HG03469 (cell line): Measurements from ENCODE around the gene MIB2.
"Not testable (repeated sequence)": the region's sequence is repeated elsewhere in the genome, so short reads cannot be mapped to it uniquely, and the experiment has no call there.

Experiments
- ATAC-seq: cut with Tn5 transposase; IDR thresholded peaks from one replicate; pipeline ENCODE4 v1.9.1; 2021; ENCODE audit warnings: mild to moderate bottlenecking, moderate library complexity, moderate number of reproducible peaks; ENCODE audit not compliant: unreplicated experiment

Gene MIB2

DNA sequence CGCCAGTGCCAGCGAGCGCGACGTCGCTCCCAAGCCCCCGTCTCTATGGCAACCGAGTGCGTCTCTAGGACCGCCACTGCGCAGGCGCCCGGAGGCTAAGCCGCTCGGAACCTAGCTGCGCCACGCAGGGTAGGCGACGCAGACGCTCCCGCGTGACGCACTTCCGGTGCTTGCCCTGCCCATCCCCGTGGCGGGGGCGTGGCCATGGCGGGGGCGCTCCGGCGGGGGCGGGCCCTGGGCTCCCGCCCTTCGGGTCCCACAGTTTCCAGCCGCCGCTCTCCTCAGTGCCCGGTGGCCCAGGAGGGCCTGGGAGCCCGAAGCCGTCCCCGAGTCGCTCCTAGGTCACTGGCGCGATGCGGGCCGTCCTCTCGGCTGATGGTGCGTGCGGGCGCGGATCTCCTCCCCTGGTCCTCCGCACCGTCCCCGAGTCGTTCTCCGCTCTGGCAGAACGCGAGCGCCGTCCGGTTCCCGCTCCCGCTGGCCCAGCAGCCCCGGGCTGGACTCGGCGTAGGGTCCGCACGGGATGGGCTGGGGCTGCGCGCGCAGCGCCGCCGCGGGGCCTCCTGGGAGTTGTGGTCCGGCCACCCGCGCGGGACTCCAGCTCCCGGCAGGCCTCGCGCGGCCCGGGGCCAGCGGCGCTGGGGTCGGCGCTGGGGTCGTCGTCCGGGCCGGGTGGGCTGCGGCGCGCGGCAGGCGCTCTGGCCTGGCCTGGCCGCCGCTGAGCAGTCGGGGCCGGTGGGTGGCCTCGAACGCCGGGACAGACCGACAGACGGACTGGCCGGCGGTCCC is at the start of gene MIB2:
TSS of gene MIB2 (plus strand) at position 245 of the 789 bp plus-strand sequence. CDS start 7,953 bp downstream, outside the sequence.
- ATAC-seq: peak; percentile 62

DNA sequence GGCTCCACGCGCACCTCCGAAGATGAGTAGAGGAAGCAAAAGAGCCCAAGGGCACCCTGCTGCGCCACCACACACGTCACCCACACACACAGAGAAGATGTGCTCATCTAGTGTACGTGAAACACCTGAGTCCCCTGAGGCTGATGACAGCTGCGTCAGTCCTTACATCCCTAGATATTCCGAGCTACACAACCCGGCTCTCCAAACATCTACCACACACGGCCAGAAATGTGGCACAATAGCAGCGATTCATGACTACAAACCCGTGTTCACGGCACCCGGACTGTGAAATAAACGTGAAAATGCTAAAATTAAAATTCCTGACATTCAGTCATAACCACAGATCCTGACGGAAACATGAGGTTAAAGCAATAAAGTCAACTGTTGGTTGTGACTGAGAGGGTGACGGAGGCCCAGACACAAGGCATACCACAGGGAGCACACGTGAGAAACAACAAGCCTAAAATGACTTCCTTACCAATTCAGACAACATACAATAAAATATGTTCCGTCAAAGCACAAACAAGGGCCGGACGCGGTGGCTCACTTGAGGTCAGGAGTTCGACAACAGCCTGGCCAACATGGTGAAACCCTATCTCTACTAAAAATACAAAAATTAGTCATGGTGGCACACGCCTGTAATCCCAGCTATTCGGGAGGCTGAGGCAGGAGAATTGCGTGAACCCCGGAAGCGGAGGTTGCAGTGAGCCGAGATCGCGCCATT is 48.0 kb upstream of the MIB2 start:
- no peak for ATAC-seq

DNA sequence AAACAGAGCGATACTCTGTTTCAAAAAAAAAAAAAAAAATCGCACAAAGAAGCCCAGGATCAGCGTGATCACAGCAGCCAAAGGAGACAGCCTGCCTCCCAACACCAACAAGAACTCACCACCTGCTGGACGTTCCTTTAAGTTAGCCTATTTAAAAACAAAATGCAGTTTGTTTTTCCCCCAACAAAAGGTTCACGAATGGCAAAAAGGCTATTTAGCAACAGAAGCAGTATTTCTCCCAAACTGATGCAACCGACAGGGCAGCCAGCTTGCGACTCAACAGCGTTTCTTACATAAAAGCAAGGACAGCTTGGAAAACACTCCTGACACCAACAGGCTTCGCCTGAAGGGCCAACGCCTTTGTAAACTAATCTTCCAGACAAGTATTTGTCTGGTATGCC is 47.4 kb upstream of the MIB2 start:
- ATAC-seq: no peak

DNA sequence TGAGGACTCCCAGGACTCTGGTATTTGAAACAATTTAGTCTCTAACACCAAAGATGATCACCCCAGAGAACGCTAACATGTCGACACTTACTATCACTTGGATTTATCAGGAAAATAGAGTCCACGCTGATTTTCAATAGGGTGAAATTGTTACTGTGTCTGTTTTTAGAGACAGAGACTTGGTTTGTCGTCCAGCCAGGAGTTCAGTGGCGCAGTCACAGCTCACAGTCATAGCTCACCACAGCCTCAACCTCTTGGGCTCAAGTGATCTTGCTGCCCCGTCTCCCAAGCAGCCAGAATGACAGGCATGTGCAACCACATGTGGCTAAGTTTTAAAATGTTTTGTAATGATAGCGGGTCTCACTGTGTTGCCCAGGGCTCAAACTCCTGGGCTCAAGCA is 46.0 kb upstream of the MIB2 start:
- no peak for ATAC-seq

DNA sequence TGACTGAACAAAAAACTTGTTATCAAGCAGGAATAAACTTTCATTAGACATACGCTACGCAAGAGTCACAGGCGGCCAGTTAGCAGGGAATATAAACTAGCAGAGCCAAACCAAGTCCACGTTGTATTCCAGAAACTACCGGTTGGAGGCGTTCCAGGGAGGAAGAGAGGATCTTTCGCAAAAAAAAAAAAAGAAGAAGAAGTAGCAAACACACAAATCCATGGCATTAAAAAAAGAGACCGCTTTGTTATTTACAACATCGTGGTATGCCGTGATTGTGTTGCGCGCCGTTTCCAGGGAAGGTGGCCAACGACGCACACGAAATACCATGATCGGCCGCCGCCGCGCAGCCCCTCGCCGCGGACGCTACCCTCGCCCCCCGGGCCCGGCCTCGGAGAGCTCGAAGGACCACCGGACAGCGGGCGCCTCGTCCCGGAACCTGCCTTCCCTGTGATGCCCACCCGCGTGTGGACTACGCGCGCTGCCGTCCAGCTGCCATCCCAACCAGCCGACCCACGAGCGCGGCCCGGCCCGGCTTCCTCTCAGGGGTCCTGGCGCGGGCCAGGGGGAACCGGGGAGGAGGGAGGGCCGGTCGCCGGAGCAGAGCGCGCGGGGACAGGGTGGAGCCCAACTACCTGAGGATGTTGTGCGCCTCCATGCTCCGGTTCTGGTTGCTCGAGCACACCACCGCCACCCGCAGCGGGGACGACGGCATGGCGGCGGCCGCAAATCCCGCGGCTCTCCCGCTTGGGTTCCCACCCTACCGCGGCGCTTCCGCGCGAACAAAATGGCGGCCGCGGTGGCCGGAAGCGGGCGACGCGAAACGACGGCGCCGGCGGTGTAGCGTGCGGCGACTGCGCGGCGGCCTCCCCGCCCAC is 41.2 kb upstream of the MIB2 start:
- ATAC-seq: peak; percentile 38

DNA sequence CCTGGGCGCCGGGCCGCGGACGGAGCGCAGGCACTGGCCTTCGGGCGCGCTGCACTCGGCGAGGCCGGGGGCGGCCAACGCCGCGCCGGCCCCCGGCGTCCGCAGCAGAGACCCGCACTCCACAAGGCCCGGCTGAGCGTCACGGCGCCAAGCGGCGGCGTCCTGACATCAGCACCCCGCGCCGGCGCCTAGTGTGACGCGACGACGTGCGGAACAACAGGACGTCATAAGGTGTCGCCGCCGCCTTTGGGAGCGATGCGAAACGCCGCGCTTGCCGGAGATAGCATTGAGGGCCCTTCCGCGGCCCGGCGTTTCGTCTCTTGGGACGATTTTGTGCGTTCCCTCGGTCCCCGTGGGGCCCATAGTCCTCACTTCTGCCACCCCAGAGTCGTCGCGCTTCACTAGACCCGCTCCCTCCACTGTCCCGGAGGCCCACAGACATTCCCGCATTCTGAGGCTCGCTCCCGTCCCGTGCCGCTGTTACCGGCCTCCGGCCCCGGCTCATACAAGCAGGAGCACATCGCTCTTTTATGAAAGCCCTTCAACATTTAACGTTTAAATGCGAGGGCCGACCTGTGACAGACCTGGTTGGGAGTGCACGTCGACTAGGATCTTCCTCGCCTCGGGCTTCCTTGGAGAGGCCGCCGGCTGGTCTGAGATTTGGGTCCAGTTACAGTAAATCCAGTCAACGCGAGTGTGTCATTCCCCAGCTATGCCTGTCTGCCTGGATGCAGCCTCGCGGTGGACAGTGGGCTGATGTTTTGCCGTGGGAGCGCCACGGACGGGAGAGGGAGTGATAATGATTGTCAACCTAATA is 40.4 kb upstream of the MIB2 start, which contains the start of gene SSU72:
TSS of gene SSU72 (minus strand) at position 143 of the 817 bp plus-strand sequence. CDS start 306 bp downstream, outside the sequence.
- ATAC-seq: peak; percentile 63

DNA sequence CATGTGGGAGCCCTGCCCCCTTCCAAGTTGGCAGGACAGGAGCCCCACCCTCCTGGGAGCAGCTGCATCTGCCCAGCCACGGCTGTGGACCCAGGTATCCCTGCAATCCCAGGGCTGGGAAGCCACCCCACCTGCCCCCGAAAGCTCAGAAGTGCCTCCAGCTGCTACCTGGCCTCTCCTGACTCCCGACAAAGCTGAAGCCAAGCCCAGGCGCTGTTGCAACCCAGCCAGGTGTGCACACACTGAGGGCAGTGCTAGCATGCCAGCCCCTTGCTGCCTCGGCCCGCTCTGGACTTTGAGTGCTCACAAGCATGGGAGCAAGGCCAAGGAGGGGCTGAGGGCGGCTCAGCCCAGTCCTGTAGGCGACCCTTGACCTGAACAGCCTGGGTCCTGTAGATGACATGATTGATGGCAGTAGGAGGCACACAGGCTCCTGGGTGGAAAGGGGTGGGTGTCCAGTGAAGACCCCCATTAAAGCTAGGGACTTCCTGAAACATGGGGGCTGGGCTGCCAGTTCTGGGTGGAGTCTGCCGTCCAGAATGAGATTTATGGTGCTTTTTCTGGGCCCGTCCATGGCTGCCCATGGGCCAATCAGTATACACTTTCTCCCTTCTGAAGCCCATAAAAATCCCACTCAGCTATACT is 37.8 kb upstream of the MIB2 start:
- ATAC-seq: no peak

DNA sequence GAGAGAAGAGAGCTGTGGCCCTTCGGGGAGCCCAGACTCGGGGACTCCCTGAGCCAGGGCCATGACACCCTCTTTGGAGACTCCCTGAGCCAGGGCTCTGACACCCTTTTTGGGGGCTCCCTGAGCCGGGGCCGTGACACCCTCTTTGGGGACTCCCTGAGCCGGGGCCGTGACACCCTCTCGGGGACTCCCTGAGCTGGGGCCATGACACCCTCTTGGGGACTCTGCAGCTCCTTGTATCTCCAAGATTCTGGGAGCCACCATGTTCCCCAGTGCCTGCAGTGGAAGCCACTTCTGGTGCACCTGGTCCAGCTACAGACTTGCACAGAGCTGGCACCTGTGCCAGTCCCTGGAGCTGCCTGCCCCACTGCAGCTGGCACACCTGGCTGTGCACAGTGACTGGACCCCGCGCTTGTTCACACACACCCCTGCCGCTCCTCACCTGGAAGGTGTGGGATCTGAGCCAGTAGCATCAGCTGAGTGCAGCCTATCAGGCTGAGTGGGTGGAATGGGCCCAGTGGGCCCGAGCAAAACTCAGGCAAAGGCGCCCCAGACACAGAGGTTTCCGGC is 36.8 kb upstream of the MIB2 start:
- no peak for ATAC-seq

DNA sequence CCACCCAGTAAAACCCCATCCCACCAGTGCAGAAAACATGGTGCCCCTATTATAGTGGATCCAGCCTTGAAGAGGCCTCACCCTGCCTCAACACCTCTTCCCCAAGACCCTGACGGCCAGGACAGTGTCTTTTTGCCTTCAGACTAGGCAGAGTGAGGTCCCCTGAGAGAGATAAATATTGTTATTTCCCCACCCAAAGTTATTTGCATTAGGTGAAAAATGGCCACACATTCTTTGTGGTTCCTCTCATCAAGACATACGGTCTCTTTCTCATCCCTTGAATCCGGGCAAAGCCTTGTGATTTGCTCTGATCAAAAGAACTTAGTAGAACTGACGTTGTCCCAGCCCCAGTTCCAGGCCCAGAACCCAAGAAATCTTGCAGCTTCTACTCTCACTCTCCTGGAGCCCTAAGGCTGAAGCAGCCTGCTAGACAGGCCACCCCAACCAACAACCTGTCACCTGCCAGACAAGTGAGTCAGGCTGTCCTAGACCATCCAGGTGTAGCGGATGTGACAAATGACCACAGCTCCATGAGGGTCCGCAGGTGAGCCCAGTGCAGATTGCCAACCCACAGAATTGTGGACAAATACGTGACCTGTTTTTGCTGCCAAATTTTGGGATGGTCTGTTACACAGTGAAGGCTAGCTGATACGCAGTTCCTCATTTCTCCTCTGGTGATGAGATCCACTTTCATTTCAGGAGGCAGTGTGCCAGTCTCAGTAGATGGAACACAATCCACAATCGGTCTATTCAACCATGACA is 32.5 kb upstream of the MIB2 start:
- ATAC-seq: no peak

DNA sequence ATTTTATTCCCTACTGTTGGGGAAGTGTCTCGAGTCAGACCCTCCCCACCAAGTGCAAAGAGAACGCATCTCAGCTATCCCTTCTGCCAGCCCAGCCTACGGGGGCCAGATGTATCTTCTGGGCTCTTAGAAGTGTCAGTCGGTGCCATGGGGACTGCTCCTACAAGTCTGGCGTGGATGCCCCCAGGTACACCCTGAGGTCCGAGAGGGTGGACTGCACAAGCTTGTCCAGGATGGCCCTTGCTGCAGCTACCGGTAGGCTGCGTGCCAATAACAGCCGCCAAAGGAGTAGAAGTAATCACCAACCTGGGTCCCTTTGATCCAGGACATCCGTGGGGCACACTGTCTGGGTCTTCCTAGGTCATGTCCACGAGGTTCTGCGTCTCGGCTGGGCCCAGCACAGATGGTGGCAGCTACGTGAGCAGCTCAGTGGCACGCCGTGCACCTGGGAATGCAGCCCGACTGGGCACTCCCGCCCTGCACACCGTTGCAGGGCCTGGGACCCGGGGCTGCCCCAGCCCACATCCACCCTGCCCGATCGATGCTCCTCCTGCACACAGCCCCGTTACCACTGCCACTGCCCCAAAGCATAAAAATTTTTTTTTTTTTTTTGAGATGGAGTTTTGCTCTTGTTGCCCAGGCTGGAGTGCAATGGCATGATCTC is 31.8 kb upstream of the MIB2 start:
- no peak for ATAC-seq

DNA sequence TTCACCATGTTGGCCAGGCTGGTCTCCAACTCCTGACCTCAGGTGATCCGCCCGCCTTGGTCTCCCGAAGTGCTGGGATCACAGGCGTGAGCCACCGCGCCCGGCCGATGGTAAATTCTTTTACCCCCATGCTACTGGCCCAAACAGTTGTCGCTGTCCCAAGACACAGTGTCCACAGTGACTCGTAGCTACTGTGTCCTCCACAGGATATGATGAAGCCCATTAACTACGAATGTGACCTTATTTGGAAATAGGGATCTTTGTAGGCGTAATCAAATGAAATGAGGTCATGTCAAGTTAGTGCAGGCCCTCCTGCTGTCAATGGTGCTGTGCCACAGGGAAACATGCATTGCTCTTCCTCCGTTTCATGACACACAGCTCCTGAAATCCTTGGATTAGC is 23.8 kb upstream of the MIB2 start:
- no peak for ATAC-seq

DNA sequence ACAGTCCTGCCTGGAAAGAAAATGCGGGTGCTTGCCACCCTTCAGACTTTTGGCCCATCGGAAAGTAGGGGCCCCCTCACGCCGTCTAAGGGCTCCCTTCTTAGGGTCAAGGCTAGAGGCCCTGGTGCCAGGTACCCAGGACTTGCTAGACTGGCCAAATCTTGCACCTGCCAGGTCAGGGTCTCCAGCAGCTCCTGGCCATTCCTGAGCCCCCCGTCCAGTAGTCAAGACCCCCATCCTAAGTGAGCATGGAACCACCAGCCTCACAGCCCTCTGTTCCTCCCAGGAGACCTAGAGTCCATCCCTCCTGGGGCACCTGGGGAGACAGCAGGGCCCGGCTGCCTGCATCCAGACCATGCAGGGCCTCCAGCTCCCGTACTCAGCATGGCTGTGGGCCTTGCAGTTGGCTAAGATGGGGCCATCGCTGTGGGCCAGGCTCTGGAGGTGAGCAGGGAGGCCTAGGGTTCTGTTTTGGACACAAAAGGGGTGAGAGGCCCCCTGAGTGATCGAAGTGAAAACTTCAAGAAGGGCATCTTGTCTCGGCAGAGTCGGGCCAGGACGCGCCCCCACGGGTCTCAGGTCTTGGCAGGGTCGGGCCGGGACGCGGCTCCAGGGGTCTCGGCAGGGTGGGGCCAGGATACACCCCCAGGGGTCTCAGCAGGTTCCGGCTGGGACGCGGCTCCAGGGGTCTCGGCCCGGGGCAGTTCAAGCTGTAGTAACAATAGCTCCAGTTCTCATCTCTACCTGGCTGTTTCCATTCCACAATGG is 21.3 kb upstream of the MIB2 start:
- no peak for ATAC-seq

DNA sequence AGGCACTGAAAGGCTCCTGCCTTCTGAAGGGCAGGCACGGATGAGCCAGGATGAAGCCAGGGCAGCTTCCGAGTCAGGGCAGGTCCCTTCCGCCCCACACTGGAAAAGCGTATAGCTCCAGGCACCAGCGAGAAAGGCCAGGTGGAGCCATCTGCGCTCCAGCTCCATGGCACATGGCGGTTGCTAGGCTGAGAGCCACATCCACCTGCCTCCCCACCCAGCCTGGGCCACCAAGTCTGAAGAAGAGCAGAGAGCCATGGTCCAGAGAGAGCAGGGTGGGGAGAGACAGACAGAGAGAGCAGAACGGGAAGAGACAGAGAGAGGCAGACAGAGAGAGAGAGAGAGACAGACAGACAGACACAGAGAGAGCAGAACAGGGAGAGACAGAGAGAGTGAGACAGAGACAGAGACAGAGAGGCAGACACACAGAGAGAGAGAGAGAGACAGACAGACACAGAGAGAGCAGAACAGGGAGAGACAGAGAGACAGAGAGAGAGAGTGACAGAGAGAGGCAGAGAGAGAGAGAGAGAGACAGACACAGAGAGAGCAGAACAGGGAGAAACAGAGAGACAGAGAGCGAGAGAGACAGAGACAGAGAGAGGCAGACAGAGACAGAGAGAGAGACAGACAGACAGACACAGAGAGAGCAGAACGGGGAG is 20.6 kb upstream of the MIB2 start:
- no peak for ATAC-seq

DNA sequence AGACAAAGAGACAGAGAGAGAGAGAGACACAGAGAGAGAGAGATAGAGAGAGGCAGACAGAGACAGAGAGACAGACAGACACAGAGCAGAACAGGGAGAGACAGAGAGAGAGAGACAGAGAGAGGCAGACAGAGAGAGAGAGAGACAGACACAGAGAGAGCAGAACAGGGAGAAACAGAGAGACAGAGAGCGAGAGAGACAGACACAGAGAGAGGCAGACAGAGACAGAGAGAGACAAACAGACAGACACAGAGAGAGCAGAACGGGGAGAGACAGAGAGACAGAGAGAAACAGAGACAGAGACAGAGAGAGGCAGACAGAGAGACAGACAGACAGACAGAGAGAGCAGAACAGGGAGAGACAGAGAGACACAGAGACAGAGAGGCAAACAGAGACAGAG is 20.0 kb upstream of the MIB2 start:
- ATAC-seq: not testable (repeated sequence)

DNA sequence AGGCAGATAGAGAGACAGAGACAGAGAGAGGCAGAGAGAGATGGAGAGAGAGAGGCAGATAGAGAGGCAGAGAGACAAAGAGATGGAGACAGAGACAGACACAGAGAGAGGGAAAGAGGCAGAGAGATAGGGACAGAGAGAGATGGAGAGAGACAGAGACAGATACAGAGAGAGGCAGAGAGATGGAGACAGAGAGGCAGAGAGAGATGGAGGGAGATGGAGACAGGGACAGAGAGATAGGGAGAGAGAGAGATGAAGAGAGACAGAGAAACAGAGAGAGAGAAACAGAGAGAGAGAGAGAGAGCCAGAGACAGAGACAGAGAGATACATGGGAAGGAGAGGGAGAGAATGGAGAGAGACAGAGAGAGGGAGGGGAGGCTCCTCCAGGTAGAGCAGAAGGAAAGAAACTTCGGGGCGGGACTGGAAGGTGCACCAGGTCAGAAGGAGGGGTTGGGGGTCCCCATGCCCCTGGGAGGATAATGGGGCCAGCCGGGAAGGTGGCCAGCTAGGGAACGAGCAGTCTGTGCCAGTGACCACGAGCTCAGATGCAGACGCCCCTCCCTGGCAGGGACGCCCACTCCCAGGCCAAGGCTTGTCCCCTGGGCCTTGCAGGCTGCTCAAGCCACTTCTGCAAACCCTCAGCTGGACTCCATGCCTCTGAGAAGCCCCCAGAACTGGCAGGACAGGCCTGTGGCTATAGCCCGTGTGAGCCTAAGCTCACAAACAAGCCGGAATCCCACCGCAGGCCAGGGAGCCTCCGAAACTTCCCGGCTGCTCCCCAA is 18.6 kb upstream of the MIB2 start:
- ATAC-seq: no peak

DNA sequence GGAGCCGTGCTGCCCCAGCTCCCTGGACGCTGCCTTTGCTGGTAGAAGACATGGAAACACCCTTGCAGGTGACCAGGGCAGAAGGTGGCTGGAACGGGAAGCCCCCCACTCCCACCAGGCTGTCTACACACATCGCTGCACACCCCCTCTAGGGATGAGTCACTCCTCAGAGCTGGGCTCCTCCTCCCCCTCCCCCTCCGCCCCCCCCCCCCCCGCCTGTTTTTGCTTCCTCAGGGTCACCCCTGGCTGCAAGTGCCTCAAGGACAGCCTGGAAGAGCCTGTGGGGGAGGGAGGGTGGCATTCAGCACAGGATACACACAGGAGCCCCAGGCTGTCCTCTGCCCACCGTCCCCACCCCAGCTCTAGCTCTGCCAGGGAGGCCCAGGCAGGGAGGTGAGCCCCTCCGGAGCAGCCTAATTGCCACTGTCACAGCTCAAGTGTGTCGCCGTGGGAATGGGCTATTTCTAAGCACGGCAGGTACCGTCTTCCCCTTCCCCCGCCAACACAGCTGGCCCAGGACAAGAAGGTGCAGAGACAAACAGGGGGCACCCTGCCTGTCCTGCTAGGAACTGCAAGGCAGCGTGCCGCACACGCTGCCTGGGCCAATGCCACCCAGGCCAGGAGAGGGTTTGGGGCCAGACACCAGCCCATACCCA is 17.9 kb upstream of the MIB2 start:
- ATAC-seq: no peak
